ENCODE results near the gene FGF2.
"Not testable (repeated sequence)": the region's sequence is repeated elsewhere in the genome, so short reads cannot be mapped to it uniquely, and the experiment has no call there.

FGF2 gene

GRCh38 chr4:122826553-122827257 lies at the start of gene FGF2:
Gene FGF2 (plus strand): TSS chr4:122826831. CDS start chr4:122827175, 344 bp downstream.
- DNase-seq, result peak; percentile 54

GRCh38 chr4:122776916-122777315 lies 49.7 kb upstream of the FGF2 start:
- DNase-seq, result no peak

- no peak for DNase-seq
Measured at GRCh38 chr4:122777846-122778673, 48.6 kb upstream of the FGF2 start.

GRCh38 chr4:122781486-122781885 lies 45.1 kb upstream of the FGF2 start:
- no peak for DNase-seq

- DNase-seq, result no peak
Measured at GRCh38 chr4:122783301-122784215, 43.1 kb upstream of the FGF2 start.

GRCh38 chr4:122784261-122784660 lies 42.4 kb upstream of the FGF2 start:
- no peak for DNase-seq

GRCh38 chr4:122785099-122785498 lies 41.5 kb upstream of the FGF2 start:
- DNase-seq, result no peak

GRCh38 chr4:122786296-122786695 lies 40.3 kb upstream of the FGF2 start:
- peak; percentile 73 for DNase-seq

- DNase-seq, result not testable (repeated sequence)
Measured at GRCh38 chr4:122786920-122787319, 39.7 kb upstream of the FGF2 start.

GRCh38 chr4:122787940-122788339 lies 38.7 kb upstream of the FGF2 start:
- DNase-seq, result no peak

GRCh38 chr4:122788935-122789334 lies 37.7 kb upstream of the FGF2 start:
- DNase-seq, result no peak

- DNase-seq, result no peak
Measured at GRCh38 chr4:122793811-122794210, 32.8 kb upstream of the FGF2 start.

- DNase-seq, result no peak
Measured at GRCh38 chr4:122796801-122797404, 29.7 kb upstream of the FGF2 start.

GRCh38 chr4:122797405-122798094 lies 29.1 kb upstream of the FGF2 start:
- DNase-seq, result no peak

GRCh38 chr4:122798101-122798500 lies 28.5 kb upstream of the FGF2 start:
- peak; percentile 7 for DNase-seq

GRCh38 chr4:122798917-122799316 lies 27.7 kb upstream of the FGF2 start:
- no peak for DNase-seq

GRCh38 chr4:122803788-122804208 lies 22.8 kb upstream of the FGF2 start:
- DNase-seq, result no peak

GRCh38 chr4:122806981-122807679 lies 19.5 kb upstream of the FGF2 start:
- DNase-seq, result no peak

GRCh38 chr4:122810669-122811068 lies 16.0 kb upstream of the FGF2 start:
- no peak for DNase-seq

GRCh38 chr4:122811781-122812180 lies 14.8 kb upstream of the FGF2 start:
- DNase-seq, result not testable (repeated sequence)

- DNase-seq, result not testable (repeated sequence)
Measured at GRCh38 chr4:122812823-122813222, 13.8 kb upstream of the FGF2 start.
